Erythroblast (primary cell): ENCODE measurements around the gene NPLOC4.

ENCODE experiments used
- GATA1 ChIP-seq: IDR thresholded peaks from 2 replicates; pipeline ENCODE4 v1.6.1; 2011; ENCODE audit warnings: low read depth, mild to moderate bottlenecking, control low read depth, low read length, moderate library complexity
- POLR2A ChIP-seq: IDR thresholded peaks from 2 replicates; pipeline ENCODE4 v1.6.1; 2011; ENCODE audit warnings: mild to moderate bottlenecking, low read length

GRCh38 chr17:81666342-81667191, 29.7 kb upstream of the NPLOC4 start, which contains the start of the genes CCDC137 and OXLD1:
- TF ChIP-seq POLR2A (peak; percentile 97), GATA1 (no peak)
